Neuronal stem cell (in vitro differentiated cells): ENCODE data around the gene SHE.
"Not testable (repeated sequence)": the region's sequence is repeated elsewhere in the genome, so short reads cannot be mapped to it uniquely, and the experiment has no call there.

ENCODE experiments used
- DNase-seq: peaks from one replicate; pipeline ENCODE4 v3.0.0-alpha.2; 2013; ENCODE audit warnings: low spot score
- H2AFZ ChIP-seq: one replicate; pipeline ENCODE4 v1.6.1; 2013; ENCODE audit warnings: mild to moderate bottlenecking, low read length, inconsistent platforms
- H2AK5ac ChIP-seq: 2 replicates; pipeline ENCODE4 v1.6.1; 2013; ENCODE audit warnings: low read depth, mild to moderate bottlenecking, inconsistent platforms, low read length, moderate library complexity, mixed read lengths
- H2BK120ac ChIP-seq: 2 replicates; pipeline ENCODE4 v1.6.1; 2013; ENCODE audit warnings: low read depth, mild to moderate bottlenecking, inconsistent platforms, low read length, moderate library complexity, mixed read lengths
- H2BK12ac ChIP-seq: one replicate; pipeline ENCODE4 v1.6.1; 2013; ENCODE audit warnings: low read length, inconsistent platforms
- H2BK15ac ChIP-seq: 2 replicates; pipeline ENCODE4 v1.6.1; 2013; ENCODE audit warnings: mild to moderate bottlenecking, low read length, inconsistent platforms, mixed read lengths
- H2BK5ac ChIP-seq: one replicate; pipeline ENCODE4 v1.6.1; 2013; ENCODE audit warnings: inconsistent platforms, mild to moderate bottlenecking, low read length, moderate library complexity
- H3K14ac ChIP-seq: one replicate; pipeline ENCODE4 v1.6.1; 2013; ENCODE audit warnings: low read length, inconsistent platforms
- H3K18ac ChIP-seq: 2 replicates; pipeline ENCODE4 v1.6.1; 2013; ENCODE audit warnings: low read length, inconsistent platforms
- H3K23ac ChIP-seq: 2 replicates; pipeline ENCODE4 v1.6.1; 2013; ENCODE audit warnings: low read depth, mild to moderate bottlenecking, mixed read lengths, low read length, inconsistent platforms; ENCODE audit not compliant: poor library complexity
- H3K27ac ChIP-seq: replicated peaks from 3 replicates; pipeline ENCODE4 v1.5.1; 2013; ENCODE audit warnings: low read length, inconsistent platforms
- H3K27me3 ChIP-seq, 3 experiments: 2 replicates each; pipeline ENCODE4 v1.6.1; 2013; ENCODE audit warnings: low read length in 3 of 3, mild to moderate bottlenecking in 2 of 3, inconsistent platforms in 1 of 3, low read depth in 1 of 3, mixed read lengths in 1 of 3, moderate library complexity in 1 of 3; ENCODE audit not compliant: control insufficient read depth in 3 of 3, insufficient read depth in 3 of 3
- H3K36me3 ChIP-seq, 2 donors: replicated peaks in 1 of 2; 2 replicates each; pipeline ENCODE4 v1.6.1; 2013; ENCODE audit warnings: low read length in 2 of 2; ENCODE audit not compliant: control insufficient read depth in 2 of 2, insufficient read depth in 2 of 2
- H3K4ac ChIP-seq: 2 replicates; pipeline ENCODE4 v1.6.1; 2013; ENCODE audit warnings: inconsistent platforms, mild to moderate bottlenecking, low read length, moderate library complexity
- H3K4me1 ChIP-seq, 2 donors: 1 replicate in 1 of 2; 2 replicates in 1 of 2; pipeline ENCODE4 v1.6.1; 2013; ENCODE audit warnings: low read length in 2 of 2, low read depth in 1 of 2; ENCODE audit not compliant: control insufficient read depth in 2 of 2, insufficient read depth in 1 of 2
- H3K4me2 ChIP-seq: one replicate; pipeline ENCODE4 v1.6.1; 2013; ENCODE audit warnings: mild to moderate bottlenecking, low read length, inconsistent platforms; ENCODE audit not compliant: insufficient read depth, poor library complexity, severe bottlenecking
- H3K4me3 ChIP-seq, 2 donors: 2 replicates each; pipeline ENCODE4 v1.5.1; 2013; ENCODE audit warnings: low read length in 2 of 2, mild to moderate bottlenecking in 2 of 2, inconsistent platforms in 1 of 2, moderate library complexity in 1 of 2
- H3K79me1 ChIP-seq: one replicate; pipeline ENCODE4 v1.6.1; 2013; ENCODE audit warnings: low read depth, mild to moderate bottlenecking, inconsistent platforms, low read length, moderate library complexity
- H3K9ac ChIP-seq: one replicate; pipeline ENCODE4 v1.6.1; 2013; ENCODE audit warnings: mild to moderate bottlenecking, low read depth, low read length, inconsistent platforms; ENCODE audit not compliant: poor library complexity
- H3K9me3 ChIP-seq, 2 donors: replicated peaks in 1 of 2; 2 replicates each; pipeline versions ENCODE3 to v1.6.1; 2013; ENCODE audit warnings: low read length in 2 of 2, mild to moderate bottlenecking in 2 of 2, inconsistent platforms in 1 of 2, low read depth in 1 of 2, mixed read lengths in 1 of 2, moderate library complexity in 1 of 2; ENCODE audit not compliant: control insufficient read depth in 2 of 2, insufficient read depth in 1 of 2
- H4K8ac ChIP-seq: one replicate; pipeline ENCODE4 v1.6.1; 2013; ENCODE audit warnings: low read depth, mild to moderate bottlenecking, inconsistent platforms, low read length, moderate library complexity
- H4K91ac ChIP-seq: one replicate; pipeline ENCODE4 v1.6.1; 2013; ENCODE audit warnings: low read length, low read depth, mild to moderate bottlenecking, inconsistent platforms; ENCODE audit not compliant: poor library complexity
- WGBS, 2 donors: extraction: QIAGEN DNeasy Blood & Tissue Kit; methylation state at CpG; one replicate each; pipeline ENCODE4 v1.1.7; 2013; ENCODE audit warnings: missing lambda C conversion rate in 2 of 2, mixed read lengths in 1 of 2; ENCODE audit not compliant: insufficient read length in 2 of 2, insufficient replicate concordance in 1 of 2; ENCODE audit errors: extremely low coverage in 2 of 2; 5-methylcytosine and 5-hydroxymethylcytosine counted together

Gene SHE

DNA sequence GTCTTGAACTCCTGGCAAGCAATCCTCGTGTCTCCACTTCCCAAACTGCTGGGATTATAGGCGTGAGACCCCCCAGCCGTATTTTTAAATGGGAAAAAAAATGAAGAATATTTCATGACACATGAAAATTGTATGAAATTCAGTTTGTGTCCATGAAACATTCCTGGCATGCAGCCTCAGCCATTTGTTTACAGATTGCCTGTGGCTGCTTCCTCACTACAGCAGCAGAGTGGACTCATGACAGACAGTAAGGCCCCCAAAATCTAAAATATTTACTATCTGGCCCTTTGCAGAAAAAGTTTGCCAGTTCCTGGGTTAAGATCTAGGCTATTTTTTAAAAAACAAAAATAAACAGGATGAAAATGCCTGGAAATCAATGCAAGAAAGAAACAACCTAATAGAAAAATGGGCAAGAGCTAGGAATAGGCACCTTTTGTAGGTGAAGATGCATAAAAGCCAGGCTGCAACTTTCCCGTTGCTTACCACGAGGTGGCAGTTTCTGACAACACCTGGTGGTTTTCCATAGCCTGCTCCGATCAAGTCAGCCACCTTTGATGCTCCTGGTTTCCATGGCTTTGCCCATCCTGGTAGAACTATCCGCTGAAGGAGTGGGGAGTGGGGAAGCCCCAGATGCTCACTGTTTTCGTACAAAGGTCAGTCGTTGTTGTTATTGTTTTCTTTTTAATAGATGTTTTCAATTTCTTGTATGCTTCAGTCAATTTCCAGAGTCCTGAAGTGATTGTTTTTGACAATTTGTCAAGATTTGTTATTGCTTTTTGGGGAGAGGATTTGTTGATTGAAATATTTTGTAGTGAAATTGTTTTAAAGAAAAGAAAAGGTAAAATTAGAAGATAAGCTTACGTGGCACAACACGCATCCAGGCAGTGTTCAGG is 32.0 kb upstream of the SHE start:
- Histone ChIP-seq H3K27ac (no peak overlapping the region), H3K27me3 (peaks cover 0 to 5% (median 0%) of the 10 kb centered on the region in 3 experiments), H3K9me3 (peaks cover 0 to 6% of the 10 kb centered on the region in 2 donors), H3K18ac (no peak overlapping the region), H3K23ac (no peak overlapping the region), H3K9ac (no peak overlapping the region), H3K14ac (no peak overlapping the region), H2AK5ac (no peak overlapping the region), H3K4me3 (no peak overlapping the region), H2AFZ (no peak overlapping the region), H3K4ac (no peak overlapping the region), H2BK120ac (no peak overlapping the region), H2BK5ac (no peak overlapping the region), H2BK15ac (no peak overlapping the region), H4K8ac (no peak overlapping the region), H3K4me2 (no peak overlapping the region), H2BK12ac (no peak overlapping the region), H3K4me1 (no peaks in the 10 kb centered on the region), H3K36me3 (no peaks in the 10 kb centered on the region), H3K79me1 (no peaks in the 10 kb centered on the region), H4K91ac (no peak overlapping the region)
- WGBS, 2 donors = no CpG with 5 or more reads among the region's 11 CpGs
- DNase-seq = no peak

DNA sequence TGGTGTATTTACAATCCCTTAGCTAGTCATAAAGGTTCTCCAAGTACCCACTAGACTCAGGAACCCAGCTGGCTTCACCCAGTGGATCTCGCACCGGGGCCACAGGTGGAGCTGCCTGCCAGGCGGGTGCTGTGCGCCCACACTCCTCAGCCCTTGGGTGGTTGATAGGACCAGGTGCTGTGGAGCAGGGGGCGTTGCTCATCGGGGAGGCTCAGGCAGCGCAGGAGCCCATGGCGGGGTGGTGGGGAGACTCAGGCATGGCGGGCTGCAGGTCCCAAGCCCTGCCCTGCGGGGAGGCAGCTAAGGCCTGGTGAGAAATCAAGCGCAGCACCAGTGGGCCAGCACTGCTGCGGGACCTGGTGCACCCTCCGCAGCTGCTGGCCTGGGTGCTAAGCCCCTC is 29.7 kb upstream of the SHE start:
- H3K14ac ChIP-seq, H4K91ac ChIP-seq, H3K4me1 ChIP-seq, H3K27ac ChIP-seq, H3K4ac ChIP-seq, H3K36me3 ChIP-seq, H3K18ac ChIP-seq, H2AFZ ChIP-seq, H4K8ac ChIP-seq, H3K79me1 ChIP-seq, DNase-seq, H3K4me3 ChIP-seq, H3K23ac ChIP-seq, H3K4me2 ChIP-seq, H2AK5ac ChIP-seq, H2BK5ac ChIP-seq, H3K9me3 ChIP-seq, H2BK15ac ChIP-seq, H3K27me3 ChIP-seq, H2BK12ac ChIP-seq, H2BK120ac ChIP-seq, H3K9ac ChIP-seq: not testable (repeated sequence)
- WGBS, 2 donors = no CpG with 5 or more reads among the region's 13 CpGs

DNA sequence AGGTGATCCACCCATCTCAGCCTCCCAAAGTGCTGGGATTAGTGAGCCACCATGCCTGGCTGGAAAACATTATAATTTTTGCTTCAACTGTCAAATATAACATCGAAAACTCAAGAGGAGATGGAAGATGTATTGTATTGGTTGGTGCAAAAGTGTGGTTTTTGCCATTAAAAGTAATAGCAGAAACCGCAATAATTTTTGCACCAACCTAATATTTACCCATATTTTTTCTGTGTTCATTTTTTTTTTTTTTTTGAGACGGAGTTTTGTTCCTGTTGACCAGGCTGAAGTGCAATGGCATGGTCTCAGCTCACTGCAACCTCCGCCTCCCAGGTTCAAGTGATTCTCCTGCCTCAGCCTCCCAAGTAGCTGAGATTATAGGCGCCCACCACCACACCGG is 27.1 kb upstream of the SHE start:
- no peak overlapping the region for H2BK12ac ChIP-seq
- no peak overlapping the region for H3K14ac ChIP-seq
- DNase-seq = no peak
- no peak overlapping the region for H3K23ac ChIP-seq
- no peaks in the 10 kb centered on the region for H3K4me1 ChIP-seq
- H3K36me3 ChIP-seq = no peaks in the 10 kb centered on the region
- no peak overlapping the region for H2BK15ac ChIP-seq
- no peaks in the 10 kb centered on the region for H3K27me3 ChIP-seq
- no peaks in the 10 kb centered on the region for H3K9me3 ChIP-seq
- H2BK120ac ChIP-seq = no peak overlapping the region
- no peaks in the 10 kb centered on the region for H3K79me1 ChIP-seq
- H4K91ac ChIP-seq = no peak overlapping the region
- H2BK5ac ChIP-seq = no peak overlapping the region
- H3K18ac ChIP-seq = no peak overlapping the region
- no peak overlapping the region for H3K9ac ChIP-seq
- H2AK5ac ChIP-seq = no peak overlapping the region
- no peak overlapping the region for H3K4me3 ChIP-seq
- no CpG with 5 or more reads among the region's 6 CpGs for whole genome bisulfite sequencing, 2 donors
- no peak overlapping the region for H3K4me2 ChIP-seq
- H4K8ac ChIP-seq = no peak overlapping the region
- H3K4ac ChIP-seq = no peak overlapping the region
- H2AFZ ChIP-seq = no peak overlapping the region
- no peak overlapping the region for H3K27ac ChIP-seq

DNA sequence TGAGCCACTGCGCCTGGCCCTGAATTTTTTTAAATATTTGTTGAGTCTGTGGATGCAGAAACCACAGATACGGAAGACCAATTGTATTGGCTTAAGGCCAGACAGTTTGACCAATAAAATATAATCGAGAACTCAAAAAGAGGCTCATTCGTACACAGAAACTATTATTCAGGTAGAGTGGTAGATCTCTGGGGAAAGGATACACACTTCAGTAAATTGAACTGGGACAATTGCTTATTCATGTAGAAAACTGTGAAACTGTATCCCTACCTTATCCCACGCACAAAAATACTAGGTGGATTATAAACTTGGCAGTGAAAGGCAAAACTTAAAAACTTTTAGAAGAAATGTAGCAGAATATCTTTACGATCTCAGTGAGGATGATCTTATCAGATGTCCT is 25.0 kb upstream of the SHE start:
- no peak overlapping the region for H2BK12ac ChIP-seq
- no peak overlapping the region for H3K4me2 ChIP-seq
- H3K4me3 ChIP-seq = no peak overlapping the region
- no peak overlapping the region for H3K4ac ChIP-seq
- no peaks in the 10 kb centered on the region for H3K79me1 ChIP-seq
- H2AK5ac ChIP-seq = no peak overlapping the region
- no peak overlapping the region for H2BK15ac ChIP-seq
- H3K27ac ChIP-seq = no peak overlapping the region
- H3K36me3 ChIP-seq = no peaks in the 10 kb centered on the region
- H2AFZ ChIP-seq = no peak overlapping the region
- H4K91ac ChIP-seq = no peak overlapping the region
- H4K8ac ChIP-seq = no peak overlapping the region
- H3K27me3 ChIP-seq = peaks cover 0 to 3% (median 0%) of the 10 kb centered on the region in 3 experiments
- no peaks in the 10 kb centered on the region for H3K9me3 ChIP-seq
- no peak for DNase-seq
- no CpG with 5 or more reads among the region's 6 CpGs for WGBS, 2 donors
- H3K18ac ChIP-seq = no peak overlapping the region
- H3K14ac ChIP-seq = no peak overlapping the region
- H2BK120ac ChIP-seq = no peak overlapping the region
- no peak overlapping the region for H3K9ac ChIP-seq
- H3K4me1 ChIP-seq = no peaks in the 10 kb centered on the region
- no peak overlapping the region for H2BK5ac ChIP-seq
- H3K23ac ChIP-seq = no peak overlapping the region
